ENCODE measurements around the gene SLC25A21. TPM values are rescaled to one million over a fixed set of nuclear protein-coding genes. Genes with fewer than 3 reads are reported as not detected.
"Not testable (repeated sequence)": the region's sequence is repeated elsewhere in the genome, so short reads cannot be mapped to it uniquely, and the experiment has no call there.

The SLC25A21 gene
- total RNA-seq, 2 donors from 2014 or later = not detected

GRCh38 chr14:37172936-37173614, 669 bp upstream of the SLC25A21 start:
- DNase-seq (ENCODE audit: low spot score) = no peak

GRCh38 chr14:37171678-37172023, 755 bp downstream of the SLC25A21 start:
- no peak overlapping the region for H3K4me3 Mint-ChIP-seq
- ATAC-seq (no peak), DNase-seq (ENCODE audit: low spot score) (no peak)
- H3K9me3 Mint-ChIP-seq = peaks cover 4% of the 10 kb centered on the region
- no peak overlapping the region for H3K27ac Mint-ChIP-seq
- H3K36me3 Mint-ChIP-seq = no peaks in the 10 kb centered on the region
- H3K4me1 Mint-ChIP-seq (ENCODE audit: low read depth in 2 of 2) = no peaks in the 10 kb centered on the region
- H3K27me3 Mint-ChIP-seq = no peaks in the 10 kb centered on the region

More at GRCh38 chr14:37172936-37173614, 669 bp upstream of the SLC25A21 start:
- Mint-ChIP-seq H3K4me3 (no peak overlapping the region), H3K9me3 (peaks cover 1% of the 10 kb centered on the region), H3K27ac (no peak overlapping the region), H3K4me1 (ENCODE audit: low read depth in 2 of 2) (no peaks in the 10 kb centered on the region), H3K27me3 (no peaks in the 10 kb centered on the region), H3K36me3 (no peaks in the 10 kb centered on the region)
- ATAC-seq = no peak

GRCh38 chr14:37170993-37171392, 1.4 kb downstream of the SLC25A21 start:
- ATAC-seq (no peak), DNase-seq (ENCODE audit: low spot score) (no peak)
- Mint-ChIP-seq H3K4me3 (no peak overlapping the region), H3K27ac (no peak overlapping the region), H3K36me3 (no peaks in the 10 kb centered on the region), H3K4me1 (ENCODE audit: low read depth in 2 of 2) (no peaks in the 10 kb centered on the region), H3K27me3 (no peaks in the 10 kb centered on the region), H3K9me3 (peaks cover 4% of the 10 kb centered on the region)

- Mint-ChIP-seq H3K4me3 (no peak overlapping the region), H3K9me3 (peaks cover 4% of the 10 kb centered on the region), H3K4me1 (ENCODE audit: low read depth in 2 of 2) (no peaks in the 10 kb centered on the region), H3K36me3 (no peaks in the 10 kb centered on the region), H3K27me3 (no peaks in the 10 kb centered on the region), H3K27ac (no peak overlapping the region)
- DNase-seq (ENCODE audit: low spot score) (no peak), ATAC-seq (no peak)
These were observed 2.2 kb downstream of the SLC25A21 start for GRCh38 chr14:37170237-37170636.

- Mint-ChIP-seq H3K27ac (no peak overlapping the region), H3K4me3 (no peak overlapping the region), H3K27me3 (no peaks in the 10 kb centered on the region), H3K4me1 (ENCODE audit: low read depth in 2 of 2) (no peaks in the 10 kb centered on the region), H3K36me3 (no peaks in the 10 kb centered on the region), H3K9me3 (peaks cover 7% of the 10 kb centered on the region)
- DNase-seq (ENCODE audit: low spot score) (no peak), ATAC-seq (no peak)
These were observed 3.7 kb downstream of the SLC25A21 start for GRCh38 chr14:37168721-37169120.

GRCh38 chr14:37167151-37168047, 5.0 kb downstream of the SLC25A21 start:
- H3K4me3 Mint-ChIP-seq = no peak overlapping the region
- H3K27ac Mint-ChIP-seq = no peak overlapping the region
- ATAC-seq (no peak), DNase-seq (ENCODE audit: low spot score) (no peak)
- H3K27me3 Mint-ChIP-seq = no peaks in the 10 kb centered on the region
- peaks cover 7% of the 10 kb centered on the region for H3K9me3 Mint-ChIP-seq
- no peaks in the 10 kb centered on the region for H3K4me1 Mint-ChIP-seq (ENCODE audit: low read depth in 2 of 2)
- no peaks in the 10 kb centered on the region for H3K36me3 Mint-ChIP-seq

GRCh38 chr14:37165794-37166193, 6.6 kb downstream of the SLC25A21 start:
- Mint-ChIP-seq H3K9me3 (peaks cover 11% of the 10 kb centered on the region), H3K4me1 (ENCODE audit: low read depth in 2 of 2) (no peaks in the 10 kb centered on the region), H3K4me3 (no peak overlapping the region), H3K36me3 (peaks cover 5% of the 10 kb centered on the region), H3K27ac (no peak overlapping the region), H3K27me3 (no peaks in the 10 kb centered on the region)
- DNase-seq (ENCODE audit: low spot score) (no peak), ATAC-seq (no peak)

- Mint-ChIP-seq H3K9me3 (peaks cover 27% of the 10 kb centered on the region), H3K36me3 (peaks cover 16% of the 10 kb centered on the region)
- not testable (repeated sequence) for H3K4me3 Mint-ChIP-seq; H3K27me3 Mint-ChIP-seq; ATAC-seq; H3K27ac Mint-ChIP-seq; DNase-seq (ENCODE audit: low spot score); H3K4me1 Mint-ChIP-seq (ENCODE audit: low read depth in 2 of 2)
These were observed 10.1 kb downstream of the SLC25A21 start for GRCh38 chr14:37162307-37162706.

- H3K9me3 Mint-ChIP-seq = peaks cover 36% of the 10 kb centered on the region
- DNase-seq (ENCODE audit: low spot score) = no peak
- ATAC-seq = no peak
- no peak overlapping the region for H3K4me3 Mint-ChIP-seq
- no peaks in the 10 kb centered on the region for H3K4me1 Mint-ChIP-seq (ENCODE audit: low read depth in 2 of 2)
- peaks cover 22% of the 10 kb centered on the region for H3K36me3 Mint-ChIP-seq
- H3K27ac Mint-ChIP-seq = no peak overlapping the region
- no peaks in the 10 kb centered on the region for H3K27me3 Mint-ChIP-seq
These were observed 14.4 kb downstream of the SLC25A21 start for GRCh38 chr14:37157987-37158386.

GRCh38 chr14:37153483-37153882, 18.9 kb downstream of the SLC25A21 start:
- DNase-seq (ENCODE audit: low spot score) = no peak
- no peak overlapping the region for H3K4me3 Mint-ChIP-seq
- peaks cover 23% of the 10 kb centered on the region for H3K9me3 Mint-ChIP-seq
- H3K27ac Mint-ChIP-seq = no peak overlapping the region
- H3K27me3 Mint-ChIP-seq = no peaks in the 10 kb centered on the region
- no peak for ATAC-seq
- H3K36me3 Mint-ChIP-seq = peaks cover 7% of the 10 kb centered on the region
- no peaks in the 10 kb centered on the region for H3K4me1 Mint-ChIP-seq (ENCODE audit: low read depth in 2 of 2)

- H3K27me3 Mint-ChIP-seq = no peaks in the 10 kb centered on the region
- H3K4me3 Mint-ChIP-seq = no peak overlapping the region
- H3K4me1 Mint-ChIP-seq (ENCODE audit: low read depth in 2 of 2) = no peaks in the 10 kb centered on the region
- DNase-seq (ENCODE audit: low spot score) = no peak
- H3K36me3 Mint-ChIP-seq = peaks cover 7% of the 10 kb centered on the region
- no peak for ATAC-seq
- peaks cover 22% of the 10 kb centered on the region for H3K9me3 Mint-ChIP-seq
- no peak overlapping the region for H3K27ac Mint-ChIP-seq
These were observed 19.4 kb downstream of the SLC25A21 start for GRCh38 chr14:37153005-37153404.

GRCh38 chr14:37150414-37150813, 22.0 kb downstream of the SLC25A21 start:
- no peak overlapping the region for H3K4me3 Mint-ChIP-seq
- no peaks in the 10 kb centered on the region for H3K27me3 Mint-ChIP-seq
- DNase-seq (ENCODE audit: low spot score) (no peak), ATAC-seq (no peak)
- no peaks in the 10 kb centered on the region for H3K4me1 Mint-ChIP-seq (ENCODE audit: low read depth in 2 of 2)
- H3K9me3 Mint-ChIP-seq = peaks cover 10% of the 10 kb centered on the region
- H3K36me3 Mint-ChIP-seq = peaks cover 7% of the 10 kb centered on the region
- H3K27ac Mint-ChIP-seq = no peak overlapping the region

GRCh38 chr14:37147310-37147880, 25.0 kb downstream of the SLC25A21 start:
- Mint-ChIP-seq H3K9me3 (no peaks in the 10 kb centered on the region), H3K36me3 (no peaks in the 10 kb centered on the region), H3K4me3 (no peak overlapping the region), H3K27me3 (no peaks in the 10 kb centered on the region), H3K27ac (no peak overlapping the region), H3K4me1 (ENCODE audit: low read depth in 2 of 2) (no peaks in the 10 kb centered on the region)
- no peak for DNase-seq (ENCODE audit: low spot score)
- ATAC-seq = no peak

- H3K4me3 Mint-ChIP-seq; H3K27me3 Mint-ChIP-seq; H3K4me1 Mint-ChIP-seq (ENCODE audit: low read depth in 2 of 2); H3K9me3 Mint-ChIP-seq; H3K27ac Mint-ChIP-seq; DNase-seq (ENCODE audit: low spot score); H3K36me3 Mint-ChIP-seq; ATAC-seq: not testable (repeated sequence)
These were observed 26.0 kb downstream of the SLC25A21 start for GRCh38 chr14:37146438-37146837.
